Neuron (in vitro differentiated cells): Measurements from ENCODE around the gene CNOT3.
"Not testable (repeated sequence)": the region's sequence is repeated elsewhere in the genome, so short reads cannot be mapped to it uniquely, and the experiment has no call there.

Experiments
- H2AFZ ChIP-seq: one replicate; pipeline ENCODE4 v1.6.1; 2013; ENCODE audit warnings: low read depth, mild to moderate bottlenecking, inconsistent platforms, low read length, moderate library complexity
- H3K27me3 ChIP-seq: one replicate; pipeline ENCODE4 v1.6.1; 2013; ENCODE audit warnings: low read length; ENCODE audit not compliant: insufficient read depth
- H3K36me3 ChIP-seq: one replicate; pipeline ENCODE4 v1.6.1; 2013; ENCODE audit warnings: low read length; ENCODE audit not compliant: insufficient read depth
- H3K4me1 ChIP-seq: one replicate; pipeline ENCODE4 v1.6.1; 2013; ENCODE audit warnings: low read length; ENCODE audit not compliant: insufficient read depth
- H3K4me3 ChIP-seq: 2 replicates; pipeline ENCODE4 v1.5.1; 2013; ENCODE audit warnings: mild to moderate bottlenecking, low read length, moderate library complexity
- H3K9me3 ChIP-seq: one replicate; pipeline ENCODE4 v1.6.1; 2013; ENCODE audit warnings: low read length

CNOT3 gene

DNA sequence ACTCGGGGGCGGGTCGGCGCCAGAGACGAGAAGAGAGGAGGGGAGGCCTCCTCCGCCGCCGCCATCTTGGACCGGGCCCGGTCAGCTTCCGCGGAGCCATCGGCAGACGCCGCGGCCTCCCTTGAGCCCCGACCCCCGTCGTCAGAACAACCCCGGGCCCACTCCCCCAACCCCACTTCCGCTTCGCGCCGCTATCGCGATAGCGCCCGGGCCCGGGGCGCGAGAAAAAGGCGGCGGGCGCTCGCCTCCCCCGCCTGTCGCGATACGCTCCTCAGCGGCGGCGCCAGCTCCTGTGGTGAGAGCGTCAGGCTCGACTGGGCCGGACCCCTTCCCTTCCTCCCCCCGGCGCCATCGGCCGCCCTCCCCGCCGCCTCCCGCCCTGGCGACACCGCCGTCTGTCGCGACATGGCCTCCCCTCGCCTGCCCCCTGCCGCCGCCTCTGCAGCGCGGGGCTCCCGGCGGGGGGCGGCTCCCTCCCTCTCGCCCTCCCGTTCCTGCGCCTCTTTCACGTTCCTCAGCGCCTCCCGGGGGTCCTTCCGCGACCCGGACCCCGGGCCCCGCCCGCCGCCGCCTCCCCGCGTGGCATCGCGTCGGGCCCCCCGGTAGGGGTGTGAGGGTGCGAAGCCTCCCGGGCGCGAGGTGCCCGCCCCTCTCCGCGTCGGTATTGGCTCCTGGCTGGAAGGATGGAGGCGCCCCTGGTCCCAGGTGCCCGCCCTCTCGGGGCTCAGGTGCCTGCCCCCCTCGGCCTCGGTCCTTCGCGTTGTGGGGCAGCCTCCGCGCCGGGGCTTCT, at the start of gene CNOT3:
Gene CNOT3 (plus strand): TSS at position 64 of the 790 bp plus-strand sequence. CDS start 5,217 bp downstream, outside the sequence.
- H3K9me3 ChIP-seq: no peaks in the 10 kb centered on the region
- H3K4me1 ChIP-seq: peaks cover 22% of the 10 kb centered on the region
- no peaks in the 10 kb centered on the region for H3K27me3 ChIP-seq
- peak within 1 kb of the TSS; percentile 11 for H2AFZ ChIP-seq
- H3K4me3 ChIP-seq: peak within 1 kb of the TSS; percentile 63
- peaks cover 38% of the 10 kb centered on the region for H3K36me3 ChIP-seq

DNA sequence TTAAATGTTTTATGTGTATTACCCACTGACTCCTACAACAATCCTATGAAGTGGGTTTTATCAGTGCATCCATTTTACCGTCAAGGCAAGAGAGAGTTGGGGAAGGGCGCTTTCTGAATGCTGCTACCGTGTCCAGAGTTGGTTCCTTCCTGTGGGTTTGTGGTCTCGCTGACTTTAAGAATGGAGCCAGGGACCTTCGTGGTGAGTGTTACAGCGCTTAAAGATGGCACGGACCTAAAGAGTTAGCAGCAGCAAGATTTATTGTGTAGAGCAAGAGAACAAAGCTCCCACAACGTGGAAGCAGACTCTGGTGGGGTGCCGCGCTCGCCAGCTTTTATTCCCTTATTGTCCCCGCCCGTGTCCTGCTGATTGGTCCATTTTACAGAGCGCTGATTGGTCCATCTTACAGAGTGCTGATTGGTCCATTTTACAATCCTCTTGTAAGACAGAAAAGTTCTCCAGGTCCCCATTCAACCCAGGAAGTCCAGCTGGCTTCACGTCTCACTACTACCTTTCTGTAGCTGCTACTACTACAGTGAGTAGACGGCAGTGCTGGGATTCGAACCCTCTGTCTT, 43.0 kb upstream of the CNOT3 start:
- peaks cover 3% of the 10 kb centered on the region for H3K9me3 ChIP-seq
- H3K27me3 ChIP-seq: peaks cover 18% of the 10 kb centered on the region
- H3K4me1 ChIP-seq: peaks cover 3% of the 10 kb centered on the region
- no peak overlapping the region for H3K4me3 ChIP-seq
- H3K36me3 ChIP-seq: no peaks in the 10 kb centered on the region
- H2AFZ ChIP-seq: no peak overlapping the region

DNA sequence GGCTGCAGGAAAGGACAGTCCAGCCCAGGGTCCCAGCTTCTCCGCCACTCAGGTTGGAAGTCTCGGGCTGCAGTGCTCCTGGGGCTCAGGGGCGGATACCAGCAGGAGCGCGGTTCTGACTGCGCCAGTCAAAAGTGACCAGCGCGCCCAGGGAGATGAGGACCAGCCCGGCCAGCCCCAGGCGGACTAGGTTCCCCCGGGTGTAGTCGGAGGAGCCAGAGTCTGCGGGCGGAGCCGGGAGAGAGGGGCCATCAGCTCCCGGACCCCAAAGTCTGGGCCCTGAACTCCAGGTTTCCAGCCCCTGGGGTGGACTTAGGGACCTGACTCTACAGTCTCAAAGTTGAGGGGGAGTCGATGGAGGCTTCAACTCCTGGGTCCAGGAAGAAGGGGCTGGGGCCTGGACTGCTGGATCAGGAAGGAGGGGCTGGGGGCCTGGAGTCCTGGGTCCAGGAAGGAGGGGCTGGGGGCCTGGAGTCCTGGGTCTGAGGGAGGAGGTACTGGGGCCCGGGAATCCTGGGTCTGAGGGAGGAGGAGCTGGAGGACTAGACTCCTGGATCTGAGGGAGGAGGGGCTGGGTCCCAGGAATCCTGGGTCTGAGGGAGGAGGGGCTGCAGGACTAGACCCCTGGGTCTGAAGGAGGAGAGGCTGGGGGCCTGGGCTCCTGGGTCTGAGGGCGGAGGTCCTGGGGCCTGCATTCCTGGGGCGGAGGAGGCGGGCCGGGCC, 42.3 kb upstream of the CNOT3 start:
- H3K9me3 ChIP-seq: peaks cover 3% of the 10 kb centered on the region
- no peaks in the 10 kb centered on the region for H3K36me3 ChIP-seq
- peaks cover 18% of the 10 kb centered on the region for H3K27me3 ChIP-seq
- peak overlapping the region; percentile 28 for H3K4me3 ChIP-seq
- H2AFZ ChIP-seq: peak overlapping the region; percentile 76
- peaks cover 3% of the 10 kb centered on the region for H3K4me1 ChIP-seq

DNA sequence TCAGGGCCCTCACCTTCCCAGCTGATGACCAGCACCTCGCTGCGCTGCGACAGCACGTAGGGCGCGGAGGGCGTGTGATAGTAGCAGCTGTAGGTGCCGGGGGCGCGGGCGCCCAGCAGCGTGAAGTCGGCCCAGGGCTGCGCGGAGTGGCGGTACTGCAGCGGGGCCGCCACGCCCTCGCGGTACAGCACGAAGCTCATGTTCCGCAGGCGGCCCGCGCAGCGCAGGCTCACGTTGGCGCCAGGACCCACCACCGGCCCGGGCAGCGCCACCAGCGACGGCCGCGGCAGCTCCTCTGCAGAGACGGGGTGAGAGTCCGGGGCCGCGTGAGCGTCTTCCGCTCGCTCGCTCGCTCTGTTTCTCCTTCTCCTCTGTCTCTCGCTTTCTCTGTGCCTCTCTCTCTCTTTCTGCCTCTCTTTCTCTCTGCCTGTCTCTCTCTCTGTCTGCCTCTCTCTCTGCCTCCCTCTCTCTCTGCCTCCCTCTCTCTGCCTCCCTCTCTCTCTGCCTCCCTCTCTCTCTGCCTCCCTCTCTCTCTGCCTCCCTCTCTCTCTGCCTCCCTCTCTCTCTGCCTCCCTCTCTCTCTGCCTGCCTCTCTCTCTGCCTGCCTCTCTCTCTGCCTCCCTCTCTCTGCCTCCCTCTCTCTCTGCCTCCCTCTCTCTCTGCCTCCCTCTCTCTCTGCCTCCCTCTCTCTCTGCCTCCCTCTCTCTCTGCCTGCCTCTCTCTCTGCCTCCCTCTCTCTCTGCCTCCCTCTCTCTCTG, 41.5 kb upstream of the CNOT3 start:
- H3K4me3 ChIP-seq: peak overlapping the region; percentile 28
- peaks cover 22% of the 10 kb centered on the region for H3K27me3 ChIP-seq
- not testable (repeated sequence) for H3K4me1 ChIP-seq, H3K9me3 ChIP-seq, H3K36me3 ChIP-seq
- peak overlapping the region; percentile 76 for H2AFZ ChIP-seq

- H2AFZ ChIP-seq: no peak overlapping the region
- peaks cover 3% of the 10 kb centered on the region for H3K9me3 ChIP-seq
- H3K36me3 ChIP-seq: no peaks in the 10 kb centered on the region
- no peak overlapping the region for H3K4me3 ChIP-seq
- peaks cover 3% of the 10 kb centered on the region for H3K4me1 ChIP-seq
- H3K27me3 ChIP-seq: peaks cover 22% of the 10 kb centered on the region
These were observed 40.9 kb upstream of the CNOT3 start for GRCh38 chr19:54096617-54097106.

DNA sequence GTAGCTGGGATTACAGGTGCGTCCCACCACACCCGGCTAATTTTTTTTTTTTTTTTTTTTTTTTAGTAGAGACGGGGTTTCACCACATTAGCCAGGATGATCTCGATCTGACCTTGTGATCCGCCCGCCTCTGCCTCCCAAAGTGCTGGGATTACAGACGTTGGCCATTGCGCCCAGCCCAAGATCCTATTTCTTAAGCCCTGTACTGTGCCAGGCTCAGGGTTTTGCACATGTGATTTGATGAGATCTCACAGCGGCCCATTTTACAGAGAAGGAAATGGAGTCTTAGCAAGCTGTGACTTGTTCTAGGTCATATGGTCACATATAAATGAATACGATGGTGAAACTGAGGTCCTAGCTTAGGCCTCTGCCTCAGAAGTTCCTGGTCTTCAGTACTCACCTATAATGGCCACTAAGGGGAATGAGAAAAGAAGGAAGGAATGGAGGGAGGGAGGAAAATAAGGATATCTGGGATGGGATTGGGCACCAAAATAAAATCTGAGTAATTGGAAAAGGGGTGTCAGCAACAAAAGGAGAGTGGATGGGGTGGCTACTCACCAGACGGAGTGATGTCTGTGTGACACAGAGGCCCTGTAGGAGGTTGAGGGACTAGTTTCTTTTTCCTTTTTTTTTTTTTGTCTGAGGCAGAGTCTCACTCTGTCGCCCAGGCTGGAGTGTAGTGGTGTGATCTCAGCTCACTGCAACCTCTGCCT, 38.2 kb upstream of the CNOT3 start:
- Histone ChIP-seq H2AFZ (no peak overlapping the region), H3K9me3 (peaks cover 1% of the 10 kb centered on the region), H3K36me3 (peaks cover under 1% of the 10 kb centered on the region), H3K27me3 (peaks cover 22% of the 10 kb centered on the region), H3K4me1 (peaks cover 7% of the 10 kb centered on the region), H3K4me3 (no peak overlapping the region)

- H2AFZ ChIP-seq, H3K36me3 ChIP-seq, H3K4me3 ChIP-seq, H3K4me1 ChIP-seq, H3K9me3 ChIP-seq: not testable (repeated sequence)
- peaks cover 22% of the 10 kb centered on the region for H3K27me3 ChIP-seq
These were observed 37.7 kb upstream of the CNOT3 start for GRCh38 chr19:54099903-54100255.

DNA sequence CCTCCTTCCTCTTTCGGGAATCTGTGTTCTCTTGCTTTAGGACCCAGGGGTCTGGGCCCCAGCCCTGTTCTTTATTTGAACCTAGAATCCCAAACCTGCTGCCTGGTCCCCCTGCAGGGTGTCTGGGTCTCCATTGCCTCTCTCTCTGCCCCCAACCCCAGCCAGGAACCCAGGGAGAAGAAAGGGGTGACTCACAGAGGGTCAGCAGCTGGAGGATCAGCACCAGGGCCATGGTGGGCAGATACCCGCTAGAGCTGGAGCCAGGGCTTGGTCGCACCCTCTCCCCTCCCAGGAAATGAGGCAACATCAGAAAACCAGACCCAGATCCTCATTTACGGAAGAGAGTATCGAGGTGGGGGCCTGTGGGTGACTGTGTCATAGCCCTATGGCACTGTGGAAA, 37.0 kb upstream of the CNOT3 start, which contains the start of gene OSCAR:
Gene OSCAR (minus strand): TSS at position 243 of the 400 bp plus-strand sequence. CDS start 11 bp downstream, at position 232.
- H2AFZ ChIP-seq: no peak within 1 kb of the TSS
- H3K4me3 ChIP-seq: no peak within 1 kb of the TSS
- peaks cover 7% of the 10 kb centered on the region for H3K4me1 ChIP-seq
- H3K27me3 ChIP-seq: peaks cover 20% of the 10 kb centered on the region
- no peaks in the 10 kb centered on the region for H3K9me3 ChIP-seq
- H3K36me3 ChIP-seq: peaks cover 3% of the 10 kb centered on the region

GRCh38 chr19:54102421-54103169, 35.0 kb upstream of the CNOT3 start, which contains the start of gene NDUFA3:
Gene NDUFA3, plus strand, starts transcription at chr19:54102855. Its CDS starts 24 bp downstream, at chr19:54102879.
- peaks cover 20% of the 10 kb centered on the region for H3K36me3 ChIP-seq
- peak within 1 kb of the TSS; percentile 84 for H3K4me3 ChIP-seq
- peaks cover 4% of the 10 kb centered on the region for H3K4me1 ChIP-seq
- H3K9me3 ChIP-seq: no peaks in the 10 kb centered on the region
- no peak within 1 kb of the TSS for H2AFZ ChIP-seq
- peaks cover 4% of the 10 kb centered on the region for H3K27me3 ChIP-seq

GRCh38 chr19:54104998-54105715, 32.4 kb upstream of the CNOT3 start:
- H3K27me3 ChIP-seq: peaks cover 4% of the 10 kb centered on the region
- no peak overlapping the region for H3K4me3 ChIP-seq
- peaks cover 4% of the 10 kb centered on the region for H3K4me1 ChIP-seq
- H2AFZ ChIP-seq: no peak overlapping the region
- no peaks in the 10 kb centered on the region for H3K9me3 ChIP-seq
- peaks cover 44% of the 10 kb centered on the region for H3K36me3 ChIP-seq

DNA sequence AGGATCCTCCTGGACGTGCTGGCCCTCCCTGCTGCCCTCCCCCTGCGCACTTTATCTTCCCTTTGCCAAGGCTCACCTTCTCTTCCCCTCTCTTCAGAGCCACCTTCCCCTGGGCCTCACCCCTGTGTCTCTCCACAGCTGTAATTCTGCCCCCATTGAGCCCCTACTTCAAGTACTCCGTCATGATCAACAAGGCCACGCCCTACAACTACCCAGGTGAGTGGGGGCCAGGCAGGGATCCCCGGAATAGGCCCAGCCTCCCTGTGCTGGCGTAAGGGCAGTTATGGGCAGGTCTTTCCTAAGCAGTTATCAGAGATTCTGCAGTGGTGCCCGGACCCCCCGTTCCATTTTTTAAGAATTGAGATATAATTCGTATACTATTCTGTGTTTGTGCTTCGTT, 31.8 kb upstream of the CNOT3 start:
- Histone ChIP-seq H3K36me3 (peaks cover 49% of the 10 kb centered on the region), H3K4me3 (no peak overlapping the region)

More for the DNA sequence above, 31.8 kb upstream of the CNOT3 start:
- H3K27me3 ChIP-seq: peaks cover under 1% of the 10 kb centered on the region
- H3K4me1 ChIP-seq: peaks cover 4% of the 10 kb centered on the region
- no peak overlapping the region for H2AFZ ChIP-seq
- no peaks in the 10 kb centered on the region for H3K9me3 ChIP-seq
